AG10803 (cell line): ENCODE results near the gene SLC4A1AP.
A peak's percentile ranks its signal among the peaks of the same experiment; 100 is the strongest.

Experiments used
- DNase-seq: peaks from one replicate; pipeline ENCODE4 v3.0.0; 2010; ENCODE audit warnings: low read depth
- H3K4me3 ChIP-seq: 2 replicates; pipeline ENCODE4 v1.5.1; 2011; ENCODE audit warnings: mild to moderate bottlenecking, low read length, control low read depth
- TF ChIP-seq, protein P1 (sequence below): conservative IDR thresholded peaks from 2 replicates; pipeline ENCODE4 v1.5.1; 2011; ENCODE audit warnings: mild to moderate bottlenecking, low read length, control low read depth, inconsistent platforms

SLC4A1AP gene

DNA sequence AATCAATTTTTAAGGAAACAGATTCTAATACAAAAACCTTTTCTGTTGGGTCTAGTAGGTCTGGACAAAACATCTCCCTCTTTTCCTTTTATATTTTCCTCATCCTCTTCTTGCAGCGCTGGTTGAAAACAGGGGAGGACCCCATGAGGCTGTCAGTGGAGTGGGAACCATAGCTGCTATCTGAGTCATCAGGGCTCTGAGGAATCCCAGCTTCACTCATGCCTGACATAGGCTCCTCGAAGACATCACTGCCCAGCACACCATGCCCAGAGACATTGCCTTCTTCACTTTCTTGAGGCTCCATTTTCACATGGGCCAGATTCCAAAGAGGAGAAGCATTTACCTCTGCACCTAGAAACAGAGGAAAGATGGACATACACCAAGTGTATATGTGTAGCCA is 10.3 kb upstream of the SLC4A1AP start:
- no peak overlapping the region for H3K4me3 ChIP-seq
- DNase-seq, result no peak
- TF ChIP-seq, protein P1, sequence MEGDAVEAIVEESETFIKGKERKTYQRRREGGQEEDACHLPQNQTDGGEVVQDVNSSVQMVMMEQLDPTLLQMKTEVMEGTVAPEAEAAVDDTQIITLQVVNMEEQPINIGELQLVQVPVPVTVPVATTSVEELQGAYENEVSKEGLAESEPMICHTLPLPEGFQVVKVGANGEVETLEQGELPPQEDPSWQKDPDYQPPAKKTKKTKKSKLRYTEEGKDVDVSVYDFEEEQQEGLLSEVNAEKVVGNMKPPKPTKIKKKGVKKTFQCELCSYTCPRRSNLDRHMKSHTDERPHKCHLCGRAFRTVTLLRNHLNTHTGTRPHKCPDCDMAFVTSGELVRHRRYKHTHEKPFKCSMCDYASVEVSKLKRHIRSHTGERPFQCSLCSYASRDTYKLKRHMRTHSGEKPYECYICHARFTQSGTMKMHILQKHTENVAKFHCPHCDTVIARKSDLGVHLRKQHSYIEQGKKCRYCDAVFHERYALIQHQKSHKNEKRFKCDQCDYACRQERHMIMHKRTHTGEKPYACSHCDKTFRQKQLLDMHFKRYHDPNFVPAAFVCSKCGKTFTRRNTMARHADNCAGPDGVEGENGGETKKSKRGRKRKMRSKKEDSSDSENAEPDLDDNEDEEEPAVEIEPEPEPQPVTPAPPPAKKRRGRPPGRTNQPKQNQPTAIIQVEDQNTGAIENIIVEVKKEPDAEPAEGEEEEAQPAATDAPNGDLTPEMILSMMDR, result no peak

DNA sequence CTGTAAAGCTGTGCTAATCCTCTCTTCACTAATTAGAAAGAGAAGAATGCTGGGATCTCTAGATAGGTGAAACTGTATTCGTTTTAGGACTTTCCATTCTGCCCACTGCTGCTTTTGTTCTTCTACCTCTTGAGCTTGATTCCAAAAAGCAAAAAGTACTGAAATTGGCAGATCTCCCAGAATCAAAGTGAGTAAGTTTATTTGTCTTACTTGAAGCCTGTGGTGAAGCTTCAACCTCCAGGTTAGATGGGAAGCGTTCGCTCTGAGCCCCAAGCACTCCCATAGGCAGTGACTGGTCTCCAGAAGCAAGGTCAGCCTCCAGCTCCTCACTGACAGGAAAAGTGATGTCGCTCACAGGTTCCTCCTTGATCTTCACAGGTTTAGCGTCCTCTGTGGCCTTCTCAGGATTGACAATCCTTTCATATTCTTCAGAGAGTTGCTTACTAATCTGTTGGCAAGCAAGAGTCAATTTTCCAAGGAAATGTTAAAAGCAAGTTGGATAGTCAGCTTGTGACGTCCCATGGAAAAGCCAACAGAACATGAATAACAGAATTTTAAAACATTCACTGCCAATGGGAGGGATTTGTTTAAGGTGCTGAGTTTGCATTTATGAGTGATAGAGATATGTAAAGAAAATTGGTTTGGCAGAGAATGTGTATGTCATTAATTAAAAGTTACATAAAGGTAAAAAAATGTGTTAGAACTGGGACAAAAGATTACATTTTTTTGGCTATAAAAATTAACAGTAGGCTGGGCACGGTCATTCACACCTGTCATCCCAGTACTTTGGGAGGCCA is 8.3 kb upstream of the SLC4A1AP start:
- H3K4me3 ChIP-seq, result no peak overlapping the region
- peak; percentile 2 for DNase-seq
- TF ChIP-seq, protein P1, result no peak

DNA sequence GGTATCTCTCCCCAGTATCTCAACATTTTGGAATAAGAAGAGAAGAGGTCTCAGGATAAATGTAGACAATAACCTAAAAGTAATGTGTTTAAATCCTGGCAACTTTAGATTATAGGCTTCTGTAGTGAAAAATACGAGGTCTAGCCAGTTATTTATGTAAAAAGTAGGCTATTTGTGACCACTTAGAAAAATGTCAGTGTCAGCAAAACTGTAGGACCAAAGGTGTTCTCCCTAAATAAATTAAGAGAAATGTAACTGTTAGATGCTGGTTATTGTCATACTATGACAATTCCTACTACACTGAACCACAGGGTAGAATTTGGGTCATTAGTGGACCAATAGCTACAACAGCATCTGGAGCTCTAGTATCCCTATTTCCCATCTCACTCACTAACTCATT is 2.3 kb upstream of the SLC4A1AP start:
- DNase-seq, result no peak
- TF ChIP-seq, protein P1, result no peak
- no peak overlapping the region for H3K4me3 ChIP-seq

DNA sequence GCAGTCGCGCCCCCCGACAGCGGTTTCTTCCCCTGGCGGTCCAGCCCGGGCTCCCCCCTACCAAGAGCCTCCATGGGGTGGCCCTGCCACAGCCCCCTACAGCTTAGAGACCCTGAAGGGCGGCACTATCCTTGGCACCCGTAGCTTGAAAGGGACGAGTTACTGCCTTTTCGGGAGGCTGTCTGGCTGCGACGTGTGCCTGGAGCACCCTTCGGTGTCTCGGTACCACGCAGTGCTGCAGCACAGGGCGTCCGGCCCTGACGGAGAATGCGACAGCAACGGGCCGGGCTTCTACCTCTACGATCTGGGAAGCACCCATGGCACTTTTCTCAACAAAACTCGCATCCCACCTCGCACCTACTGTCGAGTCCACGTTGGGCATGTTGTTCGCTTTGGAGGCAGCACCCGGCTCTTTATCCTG is 475 bp downstream of the SLC4A1AP start:
- no peak for DNase-seq
- H3K4me3 ChIP-seq, result peak overlapping the region; percentile 96
- TF ChIP-seq, protein P1, result no peak

DNA sequence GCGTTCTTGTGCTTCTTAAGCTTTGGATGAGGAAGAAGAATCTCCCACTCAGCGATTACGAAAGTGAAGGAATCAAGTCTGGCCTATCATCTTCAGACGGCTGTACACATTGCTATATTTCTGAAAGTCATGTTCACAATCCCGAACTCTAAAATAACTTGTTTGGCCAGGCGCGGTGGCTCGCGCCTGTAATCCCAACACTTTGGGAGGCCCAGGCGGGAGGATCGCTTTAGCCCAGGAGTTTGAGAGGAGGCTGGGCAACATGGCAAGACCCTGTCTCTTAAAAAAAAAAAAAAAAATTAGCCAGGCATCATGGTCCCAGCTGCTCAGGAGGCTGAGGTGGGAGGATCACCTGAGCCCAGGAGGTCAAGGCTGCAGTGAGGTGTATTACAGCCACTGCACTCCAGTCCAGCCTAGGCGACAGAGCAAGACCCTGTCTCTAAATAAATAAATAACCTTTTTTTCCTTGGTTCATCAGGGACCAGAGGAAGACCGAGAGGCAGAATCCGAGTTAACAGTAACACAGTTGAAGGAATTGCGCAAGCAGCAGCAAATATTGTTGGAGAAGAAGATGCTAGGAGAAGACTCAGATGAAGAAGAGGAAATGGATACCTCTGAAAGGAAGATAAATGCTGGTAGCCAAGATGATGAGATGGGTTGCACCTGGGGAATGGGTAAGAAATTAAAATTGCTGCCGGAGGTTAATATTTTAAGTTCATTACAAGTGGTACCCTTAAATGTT is 1.1 kb downstream of the SLC4A1AP start:
- DNase-seq, result no peak
- TF ChIP-seq, protein P1, result no peak
- peak overlapping the region; percentile 96 for H3K4me3 ChIP-seq

DNA sequence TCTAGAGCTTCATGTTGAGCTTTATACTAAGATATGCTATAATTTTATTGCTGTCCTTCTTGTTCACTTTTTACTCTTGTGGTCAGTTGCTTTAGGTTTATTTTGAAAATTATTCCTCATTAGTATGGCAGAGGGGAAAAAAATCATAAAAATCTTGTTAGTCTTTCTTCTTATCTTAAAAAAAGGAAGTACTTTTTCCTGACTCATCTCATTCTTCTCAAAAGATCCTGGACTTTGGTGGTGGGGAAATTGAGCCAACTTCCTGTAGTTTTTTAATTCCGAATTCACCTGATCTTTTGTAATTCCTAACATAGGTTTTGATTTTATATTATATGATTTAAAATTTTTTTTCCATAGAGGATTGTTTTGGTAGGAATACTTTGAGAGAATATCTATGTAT is 3.8 kb downstream of the SLC4A1AP start:
- no peak overlapping the region for H3K4me3 ChIP-seq
- DNase-seq, result no peak
- TF ChIP-seq, protein P1, result no peak

DNA sequence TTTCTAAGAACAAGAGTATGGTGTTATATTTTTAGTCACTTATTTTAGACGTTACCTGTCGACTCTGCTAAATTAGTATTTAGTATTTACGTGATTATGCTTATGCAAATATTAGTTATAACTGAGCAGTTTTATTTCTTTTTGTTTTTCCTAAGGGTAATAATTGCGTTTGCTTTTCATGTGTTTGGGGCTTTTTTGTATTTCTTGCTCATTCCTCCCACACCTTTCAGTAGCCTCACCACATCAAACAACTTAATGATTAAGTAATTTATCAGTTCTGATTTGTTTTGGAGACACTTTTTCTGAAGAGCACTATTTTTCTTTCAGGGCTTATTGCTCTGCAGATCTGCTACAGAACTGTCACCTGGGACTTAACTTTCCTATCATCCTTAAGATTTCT is 7.5 kb downstream of the SLC4A1AP start:
- TF ChIP-seq, protein P1, result no peak
- DNase-seq, result no peak
- H3K4me3 ChIP-seq, result no peak overlapping the region
